ENCODE results near the gene GART. TPM values are rescaled to one million over a fixed set of nuclear protein-coding genes. Genes with fewer than 3 reads are reported as not detected.

GART gene
- total and polyA plus RNA-seq, 2 of the 8 experiments (the other 6 are each of a cell fraction or from before 2014, with no cell fraction given): 23.1 to 231 TPM

DNA sequence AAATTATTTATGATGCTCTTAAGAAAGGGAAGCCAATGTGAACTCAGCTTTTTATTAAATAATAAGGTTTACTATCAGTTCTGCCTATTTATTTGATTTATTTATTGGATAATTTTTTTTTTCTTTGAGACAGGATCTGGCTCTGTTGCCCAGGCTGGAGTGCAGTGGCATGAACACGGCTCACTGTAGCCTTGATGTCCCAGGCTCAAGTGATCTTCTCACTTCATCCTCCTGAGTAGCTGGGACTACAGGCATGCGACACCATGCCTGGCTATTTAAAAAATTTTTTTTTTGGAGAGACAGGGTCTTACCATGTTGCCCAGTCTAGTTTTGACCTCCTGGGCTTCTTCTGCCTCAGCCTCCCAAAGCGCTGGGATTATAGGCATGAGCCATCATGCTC, 29.4 kb downstream of the GART start:
- Histone ChIP-seq H2BK12ac (ENCODE audit: low read depth, low read length) (no peak overlapping the region), H2AK5ac (ENCODE audit: low read depth, low read length) (no peak overlapping the region), H4K91ac (replicated peaks; ENCODE audit: insufficient read length, low read length) (no peak overlapping the region), H4K5ac (ENCODE audit: insufficient read length, low read depth, low read length) (no peak overlapping the region), H4K20me1 (replicated peaks in 1 of 2; ENCODE audit: control insufficient read depth in 1 of 2, insufficient read depth in 2 of 2, low read length in 2 of 2) (peaks cover 0 to 6% of the 10 kb centered on the region in 2 experiments), H3K9ac (replicated peaks in 1 of 4; ENCODE audit: extremely low read depth in 1 of 4, low read depth in 3 of 4, low read length in 3 of 4) (no peak overlapping the region), H3K4me3 (ENCODE audit: extremely low read depth in 1 of 4, insufficient read depth in 2 of 4, low read depth in 3 of 4, low read length in 4 of 4) (no peak overlapping the region), H2BK5ac (ENCODE audit: low read depth, low read length) (no peak overlapping the region), H3K79me2 (ENCODE audit: control insufficient read depth in 1 of 2, insufficient read depth in 2 of 2, low read length in 2 of 2) (no peaks in the 10 kb centered on the region), H3K36me3 (ENCODE audit: control insufficient read depth in 2 of 4, insufficient read depth in 4 of 4, low read length in 3 of 4) (peaks cover 17 to 96% (median 69%) of the 10 kb centered on the region in 4 experiments), H3K27ac (ENCODE audit: low read depth, low read length) (no peak overlapping the region), H3K23ac (ENCODE audit: insufficient read length) (no peak overlapping the region), H3K18ac (ENCODE audit: extremely low read depth, low read length) (no peak overlapping the region), H3K4ac (replicated peaks; ENCODE audit: insufficient read length, low read depth, low read length) (no peak overlapping the region), H3K79me1 (ENCODE audit: low read depth, low read length) (no peaks in the 10 kb centered on the region), H3K9me3 (ENCODE audit: insufficient read depth in 2 of 2, low read depth in 1 of 2, low read length in 1 of 2) (no peaks in the 10 kb centered on the region), H2BK20ac (ENCODE audit: low read length) (no peak overlapping the region), H2BK120ac (replicated peaks; ENCODE audit: low read depth, low read length) (no peak overlapping the region), H3K23me2 (ENCODE audit: low read depth, low read length) (no peaks in the 10 kb centered on the region), H3K4me2 (ENCODE audit: insufficient read depth in 1 of 2, low read depth in 2 of 2, low read length in 2 of 2) (no peak overlapping the region), H3K4me1 (replicated peaks in 1 of 4; ENCODE audit: control insufficient read depth in 3 of 4, insufficient read depth in 4 of 4, low read length in 3 of 4) (no peaks in the 10 kb centered on the region), H3K56ac (replicated peaks; ENCODE audit: insufficient read length, low read depth, low read length) (no peak overlapping the region), H3K14ac (ENCODE audit: insufficient read length) (no peak overlapping the region), H3K27me3 (replicated peaks in 1 of 4; ENCODE audit: control insufficient read depth in 3 of 4, extremely low read depth in 1 of 4, insufficient read depth in 3 of 4, low read length in 3 of 4) (no peaks in the 10 kb centered on the region), H2BK15ac (ENCODE audit: low read length) (no peak overlapping the region), H4K8ac (ENCODE audit: extremely low read depth, insufficient read depth, low read length) (no peak overlapping the region), H2AFZ (ENCODE audit: low read length) (no peak overlapping the region)
- no peak for FAIRE-seq
- 97% methylated on average over 3 of the region's 3 CpGs; no CpG with 5 or more reads in 1 of the 2 experiments for WGBS, 2 experiments (ENCODE audit: extremely low coverage in 1 of 2, insufficient coverage in 1 of 2, insufficient read length in 1 of 2, insufficient replicate concordance in 2 of 2, low coverage in 1 of 2, low lambda C conversion rate in 2 of 2, missing lambda C conversion rate in 1 of 2)
- DNase-seq (ENCODE audit: low read depth in 1 of 2, low spot score in 2 of 2): no peak
- CTCF ChIA-PET (ENCODE audit: partially characterized antibody): no interaction called here
- POLR2A ChIA-PET (ENCODE audit: partially characterized antibody): interaction anchor here (0.6 to 4.9 kb wide), 6 partner anchors 9 to 29 kb away, joined by 3 to 23 read pairs (median 4); partner anchors contain the start of gene GART
- TF ChIP-seq NANOG (IDR thresholded peaks at IDR 0.05; ENCODE audit: insufficient read depth, low read depth, low read length, poor library complexity, severe bottlenecking): no peak
- TF ChIP-seq SRF (IDR thresholded peaks at IDR 0.05; ENCODE audit: low read depth, low read length): no peak
- TF ChIP-seq JUND (IDR thresholded peaks at IDR 0.05; ENCODE audit: low read length): no peak
